GM18873 (cell line): Measurements from ENCODE around the gene HBS1L.
"Not testable (repeated sequence)": the region's sequence is repeated elsewhere in the genome, so short reads cannot be mapped to it uniquely, and the experiment has no call there.

ENCODE experiments used
- ATAC-seq: cut with Tn5 transposase; IDR thresholded peaks from one replicate; pipeline ENCODE4 v1.9.1; 2021; ENCODE audit warnings: mild to moderate bottlenecking, moderate library complexity, moderate number of reproducible peaks; ENCODE audit not compliant: unreplicated experiment, low FRiP score

The HBS1L gene

DNA sequence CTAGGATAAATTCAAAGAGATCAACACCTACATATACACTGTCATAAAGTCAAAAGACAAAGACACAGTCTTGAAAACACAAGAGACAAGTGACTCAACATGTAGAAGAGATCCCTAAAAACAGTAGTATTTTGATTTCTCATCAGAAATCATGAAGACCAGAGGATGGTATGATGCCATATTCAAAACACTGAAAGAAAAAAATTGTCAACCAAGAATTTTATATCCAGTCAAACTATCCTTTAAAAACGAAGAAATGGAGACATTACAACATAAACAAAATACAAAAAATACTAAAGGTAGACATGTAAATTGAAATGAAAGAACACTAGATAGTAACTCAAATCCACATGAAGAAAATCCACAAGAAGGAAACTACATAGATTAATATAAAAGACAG is 27.3 kb upstream of the HBS1L start:
- ATAC-seq = no peak

- no peak for ATAC-seq
These were observed 20.4 kb upstream of the HBS1L start for GRCh38 chr6:135075018-135075417.

DNA sequence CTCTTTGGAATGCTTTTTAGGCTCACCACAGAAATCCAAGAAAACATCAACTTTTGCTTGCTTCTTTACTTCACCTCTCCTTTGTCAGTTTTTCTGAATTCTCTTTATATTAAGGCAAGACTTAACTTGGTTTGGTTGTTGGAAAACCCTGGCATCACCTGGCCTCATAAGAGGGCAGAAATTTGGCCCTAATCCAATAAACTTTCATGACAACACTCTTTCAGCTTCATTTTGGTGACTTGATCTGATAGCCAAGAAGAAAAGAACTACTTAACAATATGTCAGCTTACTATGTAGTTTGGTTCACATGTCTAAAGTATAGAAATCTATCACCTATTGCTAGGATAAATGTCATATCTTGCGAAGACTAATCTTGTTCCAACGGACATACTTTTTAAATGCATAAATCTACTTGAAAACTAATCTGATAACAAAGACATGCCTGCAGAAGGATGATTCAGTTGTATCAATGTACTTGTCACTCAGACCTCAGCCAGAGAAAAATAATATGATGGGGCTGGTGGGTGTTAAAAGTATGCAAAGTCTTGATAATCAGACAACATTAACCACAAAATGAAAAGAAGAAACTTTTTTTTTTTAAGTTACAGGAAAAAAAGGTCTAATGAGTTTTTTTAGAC is 19.3 kb upstream of the HBS1L start:
- no peak for ATAC-seq

DNA sequence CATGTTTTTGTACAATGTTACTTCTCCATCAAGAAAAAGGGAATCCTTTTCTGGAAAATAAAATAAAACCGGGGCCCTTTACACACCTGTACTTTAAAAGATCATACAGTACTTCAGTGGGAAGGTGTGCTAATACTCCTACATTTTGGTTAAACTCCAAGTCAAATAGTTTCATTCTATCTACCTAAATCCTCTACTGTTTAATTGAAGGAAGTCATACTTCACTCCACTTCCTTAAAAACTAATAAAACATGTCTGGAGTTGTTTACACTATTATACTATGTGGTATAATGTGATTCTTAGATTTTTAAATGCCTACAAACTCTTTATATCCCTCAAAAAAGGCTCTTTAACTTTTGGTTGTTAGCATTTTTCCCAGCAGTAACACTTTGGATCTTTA is 18.6 kb upstream of the HBS1L start:
- no peak for ATAC-seq

DNA sequence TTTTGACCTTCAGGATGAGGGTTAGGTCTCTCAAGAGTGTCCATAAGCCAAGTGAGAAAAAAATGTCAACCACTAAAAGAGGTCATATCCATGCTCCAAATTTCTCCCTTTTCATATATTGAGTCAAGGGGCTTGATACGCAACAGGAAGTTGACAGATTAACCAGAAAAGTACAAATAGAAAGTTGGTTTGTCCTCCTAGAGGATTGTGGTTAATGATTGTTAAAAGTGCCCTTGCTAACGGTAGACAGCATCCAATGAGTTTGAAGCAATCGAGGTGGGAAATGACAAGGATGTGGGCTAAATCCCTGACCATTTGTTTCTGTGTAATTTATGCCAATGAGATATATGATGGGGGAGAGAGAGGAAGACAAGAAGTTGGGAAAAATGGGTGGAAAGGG is 18.1 kb upstream of the HBS1L start:
- no peak for ATAC-seq

- ATAC-seq = no peak
These were observed 16.9 kb upstream of the HBS1L start for GRCh38 chr6:135071541-135071940.

DNA sequence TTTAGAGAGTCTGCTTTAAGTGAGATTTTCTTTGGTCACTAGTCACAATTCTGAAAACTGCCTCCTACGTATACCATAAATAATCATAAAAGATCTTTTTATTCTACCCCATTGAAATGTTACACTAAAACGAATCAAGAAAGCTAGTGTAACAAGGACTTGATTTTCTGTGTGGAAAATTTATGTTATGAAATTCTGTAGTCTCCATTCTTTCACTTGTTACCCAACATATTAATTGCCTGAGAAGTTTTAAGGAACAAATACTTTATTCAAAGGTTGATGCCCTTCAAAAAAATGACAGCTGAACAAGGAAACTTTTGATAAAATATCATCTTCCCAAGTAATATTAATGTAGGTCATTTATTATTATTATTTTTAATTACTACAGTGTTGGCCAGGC is 13.3 kb upstream of the HBS1L start:
- ATAC-seq = no peak

GRCh38 chr6:135066806-135067205 is 12.2 kb upstream of the HBS1L start:
- ATAC-seq = no peak

DNA sequence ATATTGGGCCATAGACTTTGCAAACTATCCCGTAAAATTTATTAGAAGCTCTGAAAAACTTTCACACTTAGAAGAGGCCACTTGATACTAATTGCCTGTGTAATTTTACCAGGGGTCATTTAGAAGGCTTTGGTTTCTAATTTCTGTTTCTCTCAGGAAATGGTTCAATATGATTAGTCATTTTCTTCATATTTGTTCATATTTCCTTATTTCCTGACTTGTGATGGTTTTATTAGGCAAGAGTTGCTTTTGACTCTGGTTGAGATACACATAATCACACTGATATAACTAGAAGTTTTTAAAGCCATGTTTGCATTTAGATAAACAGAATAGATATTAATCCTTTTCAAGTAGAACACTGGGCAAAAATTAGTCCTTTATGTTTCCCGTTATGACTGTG is 11.8 kb upstream of the HBS1L start:
- no peak for ATAC-seq

GRCh38 chr6:135064586-135064985 is 10.0 kb upstream of the HBS1L start:
- no peak for ATAC-seq

DNA sequence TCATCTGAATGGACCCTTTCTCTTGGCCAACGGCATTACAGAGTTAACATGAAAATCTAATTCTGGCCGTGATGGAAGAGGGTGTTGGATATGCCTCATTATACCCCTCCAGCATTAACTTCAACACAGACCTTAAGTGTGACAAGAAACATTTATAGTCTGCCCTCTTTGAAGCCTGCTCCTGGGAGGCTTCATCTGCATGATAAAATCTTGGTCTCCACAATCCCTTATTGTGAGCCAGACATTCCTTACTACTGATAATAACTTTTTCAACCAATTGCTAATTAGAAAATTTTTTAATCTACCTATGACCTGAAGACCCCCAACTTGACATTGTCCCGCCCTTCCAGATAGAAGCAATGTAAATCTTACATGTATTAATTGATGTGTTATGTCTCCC is 9.3 kb upstream of the HBS1L start:
- ATAC-seq = no peak

DNA sequence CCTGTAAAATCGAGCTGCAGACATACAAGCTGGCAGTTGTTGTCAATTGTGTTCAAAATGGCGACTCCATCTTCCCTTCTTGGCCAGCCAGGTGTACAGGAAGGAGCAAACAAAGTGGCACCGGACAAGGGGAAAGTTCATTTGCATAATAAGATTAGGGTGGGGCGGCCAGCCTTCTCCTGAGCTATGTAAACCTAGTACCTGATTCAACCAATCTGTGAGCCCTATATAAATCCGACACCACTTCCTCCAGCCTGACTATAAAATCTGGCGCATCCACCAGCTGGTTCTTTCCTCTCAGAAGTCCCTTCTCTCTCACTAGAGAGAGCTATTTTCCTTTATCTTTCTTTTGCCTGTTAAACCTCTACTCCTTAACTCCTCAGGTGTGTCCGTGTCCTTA is 8.1 kb upstream of the HBS1L start:
- ATAC-seq = no peak

DNA sequence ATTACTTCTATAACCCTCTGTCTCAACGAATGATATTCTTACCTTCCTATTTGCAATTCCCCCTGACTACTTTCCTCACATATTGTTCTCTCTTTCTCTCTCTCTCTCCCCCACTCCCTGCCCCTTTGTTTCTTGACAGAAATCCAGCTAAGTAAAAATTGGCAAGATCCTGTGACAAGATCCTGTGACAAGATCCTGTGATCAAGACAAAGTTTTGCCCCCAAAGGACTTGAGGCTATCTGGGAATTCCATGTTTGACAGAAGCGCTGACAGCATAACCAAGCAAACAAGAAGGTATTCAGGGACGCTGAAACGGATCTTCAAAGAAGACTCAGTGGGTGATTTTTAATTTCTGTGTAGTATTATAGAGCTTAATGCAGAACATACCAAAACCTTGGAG is 5.5 kb upstream of the HBS1L start:
- no peak for ATAC-seq

GRCh38 chr6:135058299-135058698 is 3.7 kb upstream of the HBS1L start:
- not testable (repeated sequence) for ATAC-seq

DNA sequence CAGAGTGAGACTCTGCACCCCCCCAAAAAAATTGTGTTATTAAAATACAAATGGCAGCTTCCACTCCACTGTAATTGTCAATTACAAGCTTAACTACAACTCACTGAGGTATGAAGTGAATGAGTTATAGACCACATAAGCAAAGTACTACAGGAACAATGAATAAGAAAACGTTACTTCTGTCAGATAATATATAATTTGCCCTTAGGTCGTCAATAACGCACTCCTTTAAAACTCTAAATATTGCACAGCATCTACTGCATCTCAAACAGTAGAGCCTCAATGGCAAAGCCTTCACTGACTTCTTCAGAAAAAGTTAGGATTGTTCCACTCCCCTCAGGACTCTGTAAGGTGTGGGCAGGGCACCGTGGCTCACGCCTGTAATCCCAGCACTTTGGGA is 2.0 kb upstream of the HBS1L start:
- ATAC-seq = no peak

- ATAC-seq = no peak
These were observed 425 bp downstream of the HBS1L start for GRCh38 chr6:135054226-135054568.

- ATAC-seq = no peak
These were observed 1.2 kb downstream of the HBS1L start for GRCh38 chr6:135053406-135053805.

DNA sequence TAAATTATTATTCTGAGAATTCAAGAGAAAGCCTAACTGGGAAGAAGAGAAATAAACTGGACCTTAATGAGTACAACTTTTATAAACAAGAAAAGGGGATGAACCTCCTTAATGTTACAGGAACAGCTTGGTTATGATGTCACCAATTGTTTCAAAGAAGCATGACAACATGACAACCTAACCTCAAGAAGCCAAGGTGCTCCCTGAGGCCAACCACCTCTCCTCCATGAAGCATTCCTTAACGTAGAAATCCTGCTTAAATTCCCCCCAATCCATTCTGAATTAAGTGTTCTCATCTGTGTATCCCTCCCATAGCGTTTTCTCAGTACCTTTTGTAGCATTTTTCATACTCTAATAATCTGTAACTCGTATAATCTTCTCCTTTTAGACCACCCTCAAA is 1.7 kb downstream of the HBS1L start:
- ATAC-seq = no peak

GRCh38 chr6:135048915-135049314 is 5.7 kb downstream of the HBS1L start:
- ATAC-seq = no peak

GRCh38 chr6:135047336-135047735 is 7.3 kb downstream of the HBS1L start:
- ATAC-seq = no peak

DNA sequence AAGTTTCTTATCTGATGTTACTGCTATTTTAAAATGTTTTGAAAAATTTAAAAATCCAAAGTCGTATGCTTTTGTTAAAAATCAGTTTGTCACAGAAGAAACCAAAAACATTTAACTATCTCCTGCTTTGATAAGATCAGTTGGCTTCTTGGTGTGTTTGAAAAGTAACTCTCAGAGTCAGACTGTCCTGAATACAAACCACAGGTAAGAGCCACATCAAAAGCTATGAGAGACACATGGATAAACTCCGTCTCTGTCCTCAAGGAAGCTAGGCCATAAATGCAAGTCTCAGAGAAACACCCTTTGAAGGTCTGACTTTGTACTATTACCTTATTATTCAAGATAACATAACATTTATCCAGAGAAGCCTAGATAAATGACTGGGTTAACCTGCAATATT is 7.7 kb downstream of the HBS1L start:
- ATAC-seq = no peak

DNA sequence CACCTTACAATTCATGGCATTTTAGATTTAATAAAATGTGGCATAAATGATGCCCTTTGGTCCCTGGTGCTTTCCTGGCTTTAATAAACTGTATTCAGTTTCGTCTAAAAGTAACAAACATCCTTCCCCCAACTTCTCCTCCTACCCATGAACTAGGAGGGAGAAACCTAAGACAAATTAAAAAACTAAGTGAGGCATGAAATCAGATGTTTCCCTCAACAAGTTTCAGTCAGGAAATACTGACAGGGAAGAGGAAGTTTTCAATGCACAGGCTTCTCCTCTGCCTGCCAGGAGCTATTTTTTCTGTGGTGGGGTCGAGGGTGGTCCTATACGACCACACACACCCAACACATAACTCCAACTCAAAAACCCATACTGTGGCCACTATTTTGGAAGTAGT is 10.0 kb downstream of the HBS1L start:
- ATAC-seq = no peak

- ATAC-seq = no peak
These were observed 10.8 kb downstream of the HBS1L start for GRCh38 chr6:135043846-135044245.
